Skeletal muscle satellite cell (primary cell): ENCODE data around the gene MARCKS.
A peak's percentile ranks its signal among the peaks of the same experiment; 100 is the strongest.

Experiments
- H3K27me3 ChIP-seq: 2 replicates; pipeline ENCODE4 v1.7.0; 2013; ENCODE audit warnings: low read length; ENCODE audit not compliant: control insufficient read depth, insufficient read depth
- H3K36me3 ChIP-seq: 2 replicates; pipeline ENCODE4 v1.7.0; 2013; ENCODE audit warnings: mild to moderate bottlenecking, control low read depth, low read length; ENCODE audit not compliant: insufficient read depth
- H3K4me1 ChIP-seq: 2 replicates; pipeline ENCODE4 v1.7.0; 2013; ENCODE audit warnings: low read length; ENCODE audit not compliant: control insufficient read depth, insufficient read depth
- H3K4me2 ChIP-seq: 2 replicates; pipeline ENCODE4 v1.7.0; 2013; ENCODE audit warnings: mild to moderate bottlenecking, low read length
- H3K4me3 ChIP-seq: 2 replicates; pipeline ENCODE4 v1.7.0; 2013; ENCODE audit warnings: low read length
- H3K9ac ChIP-seq: 2 replicates; pipeline ENCODE4 v1.7.0; 2013; ENCODE audit warnings: mild to moderate bottlenecking, low read depth, low read length, moderate library complexity
- H3K9me3 ChIP-seq: replicated peaks from 2 replicates; pipeline ENCODE4 v1.7.0; 2013; ENCODE audit warnings: mild to moderate bottlenecking, control low read depth, low read length

The MARCKS gene

DNA sequence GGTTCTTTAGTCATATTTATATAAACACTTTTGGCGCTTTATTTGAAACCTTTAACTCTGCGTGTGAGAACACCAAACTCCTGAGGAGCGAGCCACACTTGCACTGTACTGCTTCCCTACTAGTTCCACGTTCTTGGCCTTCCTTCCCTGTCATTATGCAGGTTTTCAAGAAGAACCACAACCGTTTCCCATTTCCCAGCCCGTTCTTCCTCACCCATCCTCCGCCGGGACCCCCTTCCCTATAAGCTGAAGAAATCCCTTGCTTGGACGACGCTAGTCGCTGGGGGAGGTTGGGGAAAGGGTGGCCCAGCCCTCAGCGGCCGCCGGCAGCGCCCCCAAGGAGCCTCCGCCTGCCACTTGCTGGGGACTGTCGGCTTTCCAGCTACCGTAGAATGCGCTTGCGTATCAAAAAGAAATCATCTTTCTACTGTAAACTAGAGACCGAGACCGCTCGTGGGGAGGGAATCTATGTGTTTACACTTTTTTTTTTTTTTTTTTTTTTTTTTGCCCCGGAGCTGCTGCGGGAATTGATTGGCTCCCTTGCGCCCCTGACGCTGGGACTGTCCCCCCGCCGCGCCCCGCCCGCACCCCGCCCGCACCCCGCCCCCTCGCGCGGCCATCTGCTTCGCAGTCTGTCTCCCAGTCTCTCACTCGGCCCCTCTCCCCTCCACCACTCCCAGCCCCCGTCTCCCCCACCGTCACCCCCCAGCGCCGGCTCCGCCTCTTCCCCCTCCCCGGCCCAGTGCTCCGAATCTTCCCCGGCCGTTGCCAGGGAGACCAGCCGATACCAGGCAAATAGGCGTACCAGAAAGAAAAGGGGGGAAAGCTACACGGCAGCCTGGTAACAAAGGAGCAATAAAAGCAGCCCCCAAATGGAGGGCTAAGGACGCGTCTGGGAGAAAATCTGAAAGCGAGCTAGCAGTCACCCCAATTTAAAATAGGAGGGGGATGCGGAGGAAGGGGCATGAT, 2.3 kb upstream of the MARCKS start:
- H3K4me2 ChIP-seq = peak overlapping the region; percentile 91
- H3K4me1 ChIP-seq = peaks cover 9% of the 10 kb centered on the region
- peaks cover 3% of the 10 kb centered on the region for H3K36me3 ChIP-seq
- no peaks in the 10 kb centered on the region for H3K9me3 ChIP-seq
- no peaks in the 10 kb centered on the region for H3K27me3 ChIP-seq
- peak overlapping the region; percentile 91 for H3K4me3 ChIP-seq
- H3K9ac ChIP-seq = peak overlapping the region; percentile 100

DNA sequence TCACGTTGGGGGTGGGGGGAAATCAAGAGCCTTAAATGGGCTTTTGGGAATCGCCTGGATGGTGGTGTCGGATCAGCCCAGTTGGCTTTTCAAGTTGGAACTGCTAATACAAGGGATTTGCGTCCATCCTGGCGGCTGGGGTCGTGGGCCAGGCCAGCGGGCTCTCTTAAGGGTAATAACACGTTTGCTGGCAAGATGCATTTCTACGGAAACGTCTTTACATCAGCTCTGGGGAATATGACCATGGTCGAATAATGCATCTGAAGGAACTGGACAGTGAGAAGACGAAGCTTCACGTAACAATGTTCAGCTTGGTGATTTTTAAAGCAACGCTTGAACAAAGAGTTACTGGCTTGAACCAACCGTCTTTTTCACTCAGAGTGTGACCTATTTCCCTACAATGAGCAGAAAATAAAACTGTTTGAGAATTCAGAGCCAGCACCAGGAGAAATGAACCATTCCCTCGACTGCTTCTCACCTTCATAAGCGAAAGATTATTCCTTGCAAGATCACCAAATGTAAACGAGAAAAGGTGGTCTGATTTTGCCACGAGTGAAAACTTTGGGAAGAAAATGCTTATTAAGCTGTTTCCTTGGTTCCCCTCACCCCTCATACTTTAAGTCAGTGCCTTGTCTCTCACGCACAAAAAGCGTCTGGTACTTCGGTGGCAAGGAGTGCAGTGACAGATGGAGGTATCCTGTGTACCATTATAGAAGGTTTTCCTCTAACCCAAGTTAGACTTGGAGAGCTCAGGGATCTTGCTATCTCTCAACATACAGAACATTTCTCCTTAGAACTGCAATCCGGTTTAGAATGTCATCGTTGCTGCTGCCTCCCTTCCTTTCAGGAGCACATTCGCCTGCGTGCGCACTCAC, 1.4 kb upstream of the MARCKS start:
- H3K9ac ChIP-seq = peak overlapping the region; percentile 100
- no peaks in the 10 kb centered on the region for H3K9me3 ChIP-seq
- H3K4me3 ChIP-seq = peak overlapping the region; percentile 91
- peaks cover 9% of the 10 kb centered on the region for H3K4me1 ChIP-seq
- H3K4me2 ChIP-seq = peak overlapping the region; percentile 91
- H3K27me3 ChIP-seq = no peaks in the 10 kb centered on the region
- peaks cover 3% of the 10 kb centered on the region for H3K36me3 ChIP-seq

DNA sequence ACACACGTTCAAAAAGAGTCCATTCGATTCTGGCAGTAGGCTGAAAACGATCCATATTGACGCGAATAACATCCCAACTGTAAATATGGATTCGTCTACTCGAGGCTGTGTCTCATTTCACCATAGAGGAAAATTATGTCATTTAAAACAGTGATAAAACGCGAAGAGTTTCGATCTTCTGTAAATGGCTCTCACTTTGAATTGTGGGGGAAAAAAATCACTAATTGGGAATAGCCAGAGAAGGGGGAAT, 845 bp upstream of the MARCKS start:
- Histone ChIP-seq H3K4me1 (peaks cover 9% of the 10 kb centered on the region), H3K36me3 (peaks cover 6% of the 10 kb centered on the region), H3K9ac (peak overlapping the region; percentile 100), H3K27me3 (no peaks in the 10 kb centered on the region), H3K4me3 (peak overlapping the region; percentile 91), H3K9me3 (no peaks in the 10 kb centered on the region), H3K4me2 (peak overlapping the region; percentile 91)

DNA sequence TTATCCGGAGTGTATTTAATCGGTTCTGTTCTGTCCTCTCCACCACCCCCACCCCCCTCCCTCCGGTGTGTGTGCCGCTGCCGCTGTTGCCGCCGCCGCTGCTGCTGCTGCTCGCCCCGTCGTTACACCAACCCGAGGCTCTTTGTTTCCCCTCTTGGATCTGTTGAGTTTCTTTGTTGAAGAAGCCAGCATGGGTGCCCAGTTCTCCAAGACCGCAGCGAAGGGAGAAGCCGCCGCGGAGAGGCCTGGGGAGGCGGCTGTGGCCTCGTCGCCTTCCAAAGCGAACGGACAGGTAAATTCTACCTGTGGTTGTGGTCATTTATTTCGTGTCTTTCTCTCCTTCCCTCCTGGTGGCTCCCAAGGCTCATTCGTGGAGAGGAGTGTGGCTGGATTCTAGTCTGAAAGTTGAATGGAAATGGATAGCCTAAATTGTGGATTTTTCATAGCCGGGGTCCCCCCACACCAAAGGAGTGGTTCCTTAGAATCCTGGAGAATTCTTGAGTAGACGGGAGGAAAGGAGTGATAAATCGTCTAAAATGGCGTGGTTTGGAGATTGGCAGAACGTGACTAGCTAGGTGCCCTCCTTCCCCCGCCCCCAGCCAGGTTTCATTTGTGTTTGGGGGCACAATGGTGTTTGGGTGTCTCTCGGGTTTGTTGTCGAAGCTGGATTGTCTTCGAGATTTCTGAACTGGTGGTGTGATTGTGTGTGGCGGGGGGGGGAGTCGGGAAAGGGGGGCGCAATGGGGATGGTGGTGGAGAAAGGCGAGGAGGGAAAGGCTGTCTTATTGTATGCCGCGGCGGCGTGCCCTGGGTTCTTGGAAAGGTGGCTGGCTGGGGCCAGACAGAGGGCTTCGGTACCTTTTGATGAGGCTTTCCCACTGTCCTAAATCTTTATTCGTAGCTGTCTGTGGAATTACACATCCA, 673 bp downstream of the MARCKS start:
- Histone ChIP-seq H3K4me1 (peaks cover 15% of the 10 kb centered on the region), H3K27me3 (no peaks in the 10 kb centered on the region), H3K9me3 (no peaks in the 10 kb centered on the region), H3K9ac (peak overlapping the region; percentile 100), H3K4me2 (peak overlapping the region; percentile 91), H3K36me3 (peaks cover 21% of the 10 kb centered on the region), H3K4me3 (peak overlapping the region; percentile 91)

DNA sequence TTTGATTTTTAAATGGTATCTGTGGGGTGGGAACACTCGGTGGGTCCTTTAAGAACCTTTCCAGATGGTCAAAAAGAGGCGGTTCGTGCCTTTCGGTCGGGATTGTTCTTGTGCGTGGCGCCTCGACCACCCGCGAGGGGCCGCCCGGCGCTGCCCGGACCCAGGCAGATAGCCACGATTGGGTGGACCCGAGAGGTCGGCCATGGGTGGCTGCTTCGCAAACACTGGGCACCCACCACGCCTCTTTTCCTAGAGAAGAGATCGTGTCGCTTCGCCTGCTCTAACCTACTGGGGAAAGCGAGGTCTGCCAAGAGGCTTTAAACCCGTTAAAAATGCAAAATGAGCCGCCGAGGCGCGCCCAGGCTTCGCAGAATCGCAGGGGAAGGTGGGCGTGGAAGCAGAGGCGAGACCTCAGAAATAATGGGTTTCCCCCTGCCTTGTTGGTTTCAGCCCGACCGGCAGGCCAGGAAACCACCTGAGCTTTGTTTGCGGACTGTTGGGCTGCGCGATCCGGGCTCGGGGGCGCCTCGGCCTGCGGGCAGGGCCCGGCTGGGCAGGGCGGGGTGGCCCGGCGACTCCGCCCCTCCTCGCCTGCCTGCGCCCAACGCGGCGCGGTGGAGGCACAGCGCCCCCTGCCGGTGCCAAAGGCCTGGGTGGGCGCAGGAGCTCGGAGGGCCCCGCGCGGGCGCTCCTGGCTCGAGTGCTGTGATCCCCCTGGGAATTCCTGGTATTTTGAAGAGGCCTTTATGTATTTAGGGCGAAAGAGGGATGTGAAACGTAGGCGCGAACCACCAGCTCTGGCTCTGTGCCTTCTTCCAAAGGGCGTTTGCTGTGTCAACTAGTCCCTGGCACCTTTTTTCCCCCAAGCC, 1.6 kb downstream of the MARCKS start:
- Histone ChIP-seq H3K4me1 (peaks cover 15% of the 10 kb centered on the region), H3K9ac (peak overlapping the region; percentile 100), H3K27me3 (no peaks in the 10 kb centered on the region), H3K9me3 (no peaks in the 10 kb centered on the region), H3K4me2 (peak overlapping the region; percentile 91), H3K36me3 (peaks cover 21% of the 10 kb centered on the region), H3K4me3 (peak overlapping the region; percentile 91)

DNA sequence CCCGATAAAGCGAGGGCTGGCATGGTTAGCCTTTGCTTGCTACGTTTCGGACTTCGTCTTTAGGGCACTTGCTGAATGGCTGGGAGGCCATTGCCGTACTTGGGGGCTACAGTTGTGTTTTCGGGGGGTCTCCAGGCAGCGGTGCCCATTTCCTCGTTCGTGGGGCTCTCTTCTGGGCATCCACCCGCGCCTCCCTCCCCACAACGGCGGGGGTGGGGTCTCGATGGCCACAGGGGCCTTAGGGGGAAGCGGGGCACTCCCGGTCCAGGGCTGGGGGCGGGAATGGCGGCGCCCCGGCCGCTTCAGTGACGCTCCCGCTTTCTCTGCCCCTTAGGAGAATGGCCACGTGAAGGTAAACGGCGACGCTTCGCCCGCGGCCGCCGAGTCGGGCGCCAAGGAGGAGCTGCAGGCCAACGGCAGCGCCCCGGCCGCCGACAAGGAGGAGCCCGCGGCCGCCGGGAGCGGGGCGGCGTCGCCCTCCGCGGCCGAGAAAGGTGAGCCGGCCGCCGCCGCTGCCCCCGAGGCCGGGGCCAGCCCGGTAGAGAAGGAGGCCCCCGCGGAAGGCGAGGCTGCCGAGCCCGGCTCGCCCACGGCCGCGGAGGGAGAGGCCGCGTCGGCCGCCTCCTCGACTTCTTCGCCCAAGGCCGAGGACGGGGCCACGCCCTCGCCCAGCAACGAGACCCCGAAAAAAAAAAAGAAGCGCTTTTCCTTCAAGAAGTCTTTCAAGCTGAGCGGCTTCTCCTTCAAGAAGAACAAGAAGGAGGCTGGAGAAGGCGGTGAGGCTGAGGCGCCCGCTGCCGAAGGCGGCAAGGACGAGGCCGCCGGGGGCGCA, 2.4 kb downstream of the MARCKS start:
- H3K4me3 ChIP-seq = peak overlapping the region; percentile 91
- no peaks in the 10 kb centered on the region for H3K27me3 ChIP-seq
- H3K4me2 ChIP-seq = peak overlapping the region; percentile 91
- H3K9me3 ChIP-seq = no peaks in the 10 kb centered on the region
- H3K4me1 ChIP-seq = peaks cover 12% of the 10 kb centered on the region
- H3K9ac ChIP-seq = peak overlapping the region; percentile 100
- H3K36me3 ChIP-seq = peaks cover 21% of the 10 kb centered on the region

DNA sequence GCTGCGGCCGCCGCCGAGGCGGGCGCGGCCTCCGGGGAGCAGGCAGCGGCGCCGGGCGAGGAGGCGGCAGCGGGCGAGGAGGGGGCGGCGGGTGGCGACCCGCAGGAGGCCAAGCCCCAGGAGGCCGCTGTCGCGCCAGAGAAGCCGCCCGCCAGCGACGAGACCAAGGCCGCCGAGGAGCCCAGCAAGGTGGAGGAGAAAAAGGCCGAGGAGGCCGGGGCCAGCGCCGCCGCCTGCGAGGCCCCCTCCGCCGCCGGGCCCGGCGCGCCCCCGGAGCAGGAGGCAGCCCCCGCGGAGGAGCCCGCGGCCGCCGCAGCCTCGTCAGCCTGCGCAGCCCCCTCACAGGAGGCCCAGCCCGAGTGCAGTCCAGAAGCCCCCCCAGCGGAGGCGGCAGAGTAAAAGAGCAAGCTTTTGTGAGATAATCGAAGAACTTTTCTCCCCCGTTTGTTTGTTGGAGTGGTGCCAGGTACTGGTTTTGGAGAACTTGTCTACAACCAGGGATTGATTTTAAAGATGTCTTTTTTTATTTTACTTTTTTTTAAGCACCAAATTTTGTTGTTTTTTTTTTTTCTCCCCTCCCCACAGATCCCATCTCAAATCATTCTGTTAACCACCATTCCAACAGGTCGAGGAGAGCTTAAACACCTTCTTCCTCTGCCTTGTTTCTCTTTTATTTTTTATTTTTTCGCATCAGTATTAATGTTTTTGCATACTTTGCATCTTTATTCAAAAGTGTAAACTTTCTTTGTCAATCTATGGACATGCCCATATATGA, 3.2 kb downstream of the MARCKS start:
- Histone ChIP-seq H3K9ac (peak overlapping the region; percentile 100), H3K4me2 (peak overlapping the region; percentile 91), H3K4me1 (peaks cover 12% of the 10 kb centered on the region), H3K27me3 (no peaks in the 10 kb centered on the region), H3K36me3 (peaks cover 21% of the 10 kb centered on the region), H3K4me3 (peak overlapping the region; percentile 91), H3K9me3 (no peaks in the 10 kb centered on the region)

DNA sequence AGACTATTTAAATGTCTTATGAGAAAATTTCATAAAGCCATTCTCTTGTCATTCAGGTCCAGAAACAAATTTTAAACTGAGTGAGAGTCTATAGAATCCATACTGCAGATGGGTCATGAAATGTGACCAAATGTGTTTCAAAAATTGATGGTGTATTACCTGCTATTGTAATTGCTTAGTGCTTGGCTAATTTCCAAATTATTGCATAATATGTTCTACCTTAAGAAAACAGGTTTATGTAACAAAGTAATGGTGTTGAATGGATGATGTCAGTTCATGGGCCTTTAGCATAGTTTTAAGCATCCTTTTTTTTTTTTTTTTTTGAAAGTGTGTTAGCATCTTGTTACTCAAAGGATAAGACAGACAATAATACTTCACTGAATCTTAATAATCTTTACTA, 5.0 kb downstream of the MARCKS start:
- Histone ChIP-seq H3K27me3 (no peaks in the 10 kb centered on the region), H3K9ac (no peak overlapping the region), H3K9me3 (no peaks in the 10 kb centered on the region), H3K36me3 (peaks cover 21% of the 10 kb centered on the region), H3K4me3 (no peak overlapping the region), H3K4me1 (peaks cover 6% of the 10 kb centered on the region), H3K4me2 (peak overlapping the region; percentile 20)

DNA sequence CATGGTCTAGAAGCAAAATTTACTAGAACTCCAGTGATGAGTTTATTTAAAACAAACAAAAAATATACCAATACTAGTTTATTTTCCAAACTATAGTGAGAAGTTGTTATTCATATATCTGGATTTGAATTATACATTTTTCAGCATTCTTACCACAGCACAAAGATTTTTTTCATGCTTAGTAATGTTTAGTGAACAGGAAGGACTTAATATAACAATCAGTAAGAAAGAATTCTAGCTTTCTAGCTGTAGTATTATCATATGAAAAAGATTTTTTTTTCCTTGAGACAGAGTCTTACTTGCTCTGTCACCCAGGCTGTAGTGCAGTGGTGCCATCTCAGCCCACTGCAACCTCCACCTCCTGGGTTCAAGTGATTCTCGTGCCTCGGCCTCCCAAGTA, 13.8 kb downstream of the MARCKS start:
- no peak overlapping the region for H3K9ac ChIP-seq
- H3K4me2 ChIP-seq = no peak overlapping the region
- no peaks in the 10 kb centered on the region for H3K36me3 ChIP-seq
- H3K4me1 ChIP-seq = peaks cover 12% of the 10 kb centered on the region
- H3K4me3 ChIP-seq = no peak overlapping the region
- H3K27me3 ChIP-seq = no peaks in the 10 kb centered on the region
- H3K9me3 ChIP-seq = no peaks in the 10 kb centered on the region
